Germinal center (tissue), 1 donor: ENCODE results near the gene HECA.
"Not testable (repeated sequence)": the region's sequence is repeated elsewhere in the genome, so short reads cannot be mapped to it uniquely, and the experiment has no call there.

Source experiments
- DNase-seq: peaks from one replicate; pipeline ENCODE4 v3.0.0; 2012; ENCODE audit warnings: mixed read lengths, low spot score

The HECA gene

DNA sequence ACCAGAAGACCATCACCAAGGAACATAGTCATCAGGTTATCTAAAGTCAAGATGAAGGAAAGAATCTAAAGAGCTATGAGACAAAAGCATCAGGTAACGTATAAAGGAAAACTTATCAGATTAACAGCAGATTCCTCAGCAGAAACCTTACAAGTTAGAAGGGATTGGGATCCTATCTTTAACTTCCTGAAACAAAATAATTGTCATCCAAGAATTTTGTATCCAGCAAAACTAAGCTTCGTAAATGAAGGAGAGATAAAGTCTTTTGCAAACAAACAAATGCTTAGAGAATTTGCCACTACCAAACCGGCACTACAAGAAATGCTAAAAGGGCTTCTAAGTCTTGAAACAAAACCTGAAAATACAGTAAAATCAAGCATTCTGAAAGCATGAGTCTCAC is 71.0 kb downstream of the HECA start:
- no peak for DNase-seq

DNA sequence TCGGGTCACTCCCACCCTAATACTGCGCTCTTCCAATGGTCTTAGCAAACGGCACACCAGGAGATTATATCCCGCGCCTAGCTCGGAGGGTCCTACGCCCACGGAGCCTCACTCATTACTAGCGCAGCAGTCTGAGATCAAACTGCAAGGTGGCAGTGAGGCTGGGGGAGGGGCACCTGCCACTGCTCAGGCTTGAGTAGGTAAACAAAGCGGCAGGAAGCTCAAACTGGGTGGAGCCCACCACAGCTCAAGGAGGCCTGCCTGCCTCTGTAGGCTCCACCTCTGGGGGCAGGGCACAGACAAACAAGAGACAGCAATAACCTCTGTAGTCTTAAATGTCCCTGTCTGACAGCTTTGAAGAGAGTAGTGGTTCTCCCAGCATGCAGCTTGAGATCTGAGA is 75.9 kb downstream of the HECA start:
- DNase-seq = not testable (repeated sequence)

DNA sequence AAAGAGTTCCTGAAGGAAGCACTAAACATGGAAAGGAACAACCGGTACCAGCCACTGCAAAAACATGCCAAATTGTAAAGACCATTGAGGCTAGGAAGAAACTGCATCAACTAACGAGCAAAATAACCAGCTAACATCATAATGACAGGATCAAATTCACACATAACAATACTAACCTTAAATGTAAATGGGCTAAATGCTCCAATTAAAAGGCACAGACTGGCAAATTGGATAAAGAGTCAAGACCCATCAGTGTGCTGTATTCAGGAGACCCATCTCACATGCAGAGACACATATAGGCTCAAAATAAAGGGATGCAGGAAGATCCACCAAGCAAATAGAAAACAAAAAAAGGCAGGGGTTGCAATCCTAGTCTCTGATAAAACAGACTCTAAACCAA is 77.6 kb downstream of the HECA start:
- not testable (repeated sequence) for DNase-seq

- DNase-seq = peak; percentile 84
Measured at GRCh38 chr6:139219271-139219729, 84.4 kb downstream of the HECA start.

DNA sequence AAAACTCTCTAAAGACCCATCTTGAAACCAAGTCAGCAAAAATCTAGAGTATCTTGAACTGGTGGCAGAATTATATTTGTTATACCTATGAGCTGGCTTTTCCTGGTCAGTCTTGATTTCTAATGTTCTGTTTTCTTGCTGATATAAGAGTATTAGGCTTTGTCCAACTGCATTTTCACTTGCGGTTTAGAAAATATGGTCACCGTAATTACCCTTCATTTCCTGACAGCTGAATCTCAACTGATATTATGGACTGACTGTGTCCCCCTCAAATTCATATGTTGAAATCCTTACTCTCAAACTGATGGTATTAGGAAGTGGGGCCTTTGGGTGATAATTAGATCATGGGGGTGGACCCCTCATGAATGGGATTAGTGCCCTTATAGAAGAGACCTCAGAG is 84.9 kb downstream of the HECA start:
- DNase-seq = no peak

GRCh38 chr6:139228387-139228786 is 93.5 kb downstream of the HECA start:
- not testable (repeated sequence) for DNase-seq
